Liver (tissue), 9 donors: ENCODE measurements around the gene THAP8. TPM values are rescaled to one million over a fixed set of nuclear protein-coding genes. Genes with fewer than 3 reads are reported as not detected.

ENCODE experiments used
- DNase-seq: peaks from one replicate; pipeline ENCODE4 v3.0.0-alpha.2; 2017; ENCODE audit warnings: low spot score
- H3K27ac ChIP-seq, 2 donors: one replicate each; pipeline ENCODE4 v1.7.0; 2013; ENCODE audit warnings: inconsistent platforms in 2 of 2, low read length in 2 of 2, control low read depth in 1 of 2, low read depth in 1 of 2, mild to moderate bottlenecking in 1 of 2
- H3K27me3 ChIP-seq, 4 donors: one replicate each; pipeline versions ENCODE4 v1.6.1 to v1.7.0; 2013; ENCODE audit warnings: low read length in 3 of 4, inconsistent platforms in 1 of 4, mild to moderate bottlenecking in 1 of 4, moderate library complexity in 1 of 4; ENCODE audit not compliant: control insufficient read depth in 4 of 4, insufficient read depth in 4 of 4
- H3K36me3 ChIP-seq, 4 donors: one replicate each; pipeline versions ENCODE4 v1.6.1 to v1.7.0; 2013; ENCODE audit warnings: low read length in 3 of 4, mild to moderate bottlenecking in 3 of 4, low read depth in 1 of 4, moderate library complexity in 1 of 4; ENCODE audit not compliant: control insufficient read depth in 4 of 4, insufficient read depth in 3 of 4
- H3K4me1 ChIP-seq, 4 donors: one replicate each; pipeline versions ENCODE4 v1.6.1 to v1.7.0; 2013; ENCODE audit warnings: low read length in 3 of 4, mild to moderate bottlenecking in 3 of 4, moderate library complexity in 1 of 4; ENCODE audit not compliant: control insufficient read depth in 4 of 4, insufficient read depth in 4 of 4
- H3K4me3 ChIP-seq, 3 donors: one replicate each; pipeline versions ENCODE4 v1.6.1 to v1.7.0; 2013; ENCODE audit warnings: low read length in 3 of 3, control low read depth in 1 of 3, low read depth in 1 of 3, mild to moderate bottlenecking in 1 of 3
- H3K9ac ChIP-seq, 2 donors: one replicate each; pipeline ENCODE4 v1.7.0; 2013; ENCODE audit warnings: low read length in 2 of 2, mild to moderate bottlenecking in 2 of 2, moderate library complexity in 2 of 2, control low read depth in 1 of 2, low read depth in 1 of 2
- H3K9me3 ChIP-seq, 4 donors: one replicate each; pipeline versions ENCODE4 v1.6.1 to v1.7.0; 2013; ENCODE audit warnings: low read length in 3 of 4; ENCODE audit not compliant: control insufficient read depth in 4 of 4
- CTCF ChIP-seq: fragments of 150-350 bp; IDR thresholded peaks from 2 replicates; pipeline ENCODE4 v1.5.1; 2017; ENCODE audit warnings: improper control_type of control experiment, low read depth, low read length; ENCODE audit not compliant: missing input control
- EGR1 ChIP-seq, 2 donors: IDR thresholded peaks; 2 replicates each; pipeline ENCODE4 v1.6.1; 2016 to 2018; ENCODE audit warnings: antibody characterized with exemption in 2 of 2, low read depth in 2 of 2
- FOXA1 ChIP-seq: IDR thresholded peaks from 2 replicates; pipeline ENCODE4 v1.6.1; 2016; ENCODE audit warnings: antibody characterized with exemption
- FOXA2 ChIP-seq: IDR thresholded peaks from 2 replicates; pipeline ENCODE4 v1.6.1; 2016; ENCODE audit warnings: antibody characterized with exemption
- GABPA ChIP-seq, 2 donors: IDR thresholded peaks in 1 of 2; conservative IDR thresholded peaks in 1 of 2; 2 replicates each; pipeline ENCODE4 v1.6.1; 2016; ENCODE audit warnings: antibody characterized with exemption in 2 of 2, mild to moderate bottlenecking in 1 of 2, moderate library complexity in 1 of 2
- HNF4A ChIP-seq, 2 donors: conservative IDR thresholded peaks; 2 replicates each; pipeline ENCODE4 v1.6.1; 2016; ENCODE audit warnings: antibody characterized with exemption in 2 of 2, mild to moderate bottlenecking in 2 of 2
- HNF4G ChIP-seq: IDR thresholded peaks from 2 replicates; pipeline ENCODE4 v1.6.1; 2016; ENCODE audit warnings: antibody characterized with exemption
- JUND ChIP-seq, 2 donors: IDR thresholded peaks; 2 replicates each; pipeline ENCODE4 v1.6.1; 2016; ENCODE audit warnings: antibody characterized with exemption in 2 of 2
- NR2F2 ChIP-seq: IDR thresholded peaks from 2 replicates; pipeline ENCODE4 v1.6.1; 2016; ENCODE audit warnings: antibody characterized with exemption
- RAD21 ChIP-seq, 2 donors: IDR thresholded peaks; 2 replicates each; pipeline ENCODE4 v1.6.1; 2016; ENCODE audit warnings: antibody characterized with exemption in 2 of 2, mild to moderate bottlenecking in 2 of 2
- RXRA ChIP-seq, 2 donors: IDR thresholded peaks; 2 replicates each; pipeline ENCODE4 v1.6.1; 2017 to 2018; ENCODE audit warnings: antibody characterized with exemption in 2 of 2, mild to moderate bottlenecking in 1 of 2
- SP1 ChIP-seq: IDR thresholded peaks from 2 replicates; pipeline ENCODE4 v1.6.1; 2018; ENCODE audit warnings: antibody characterized with exemption, mild to moderate bottlenecking
- TAF1 ChIP-seq: conservative IDR thresholded peaks from 2 replicates; pipeline ENCODE4 v1.6.1; 2016; ENCODE audit warnings: antibody characterized with exemption, mild to moderate bottlenecking
- YY1 ChIP-seq: IDR thresholded peaks from 2 replicates; pipeline ENCODE4 v1.6.1; 2016; ENCODE audit warnings: antibody characterized with exemption, mild to moderate bottlenecking
- WGBS: extraction: QIAGEN DNeasy Blood & Tissue Kit; methylation state at CpG from one replicate; pipeline ENCODE4 v1.1.7; 2013; 5-methylcytosine and 5-hydroxymethylcytosine counted together
- polyA plus RNA-seq, 2 donors: library from polyadenylated mRNA; stranded (reverse) in 1 of 2; unstranded in 1 of 2; fragments of 200-250 nt in 1 of 2; fragments of >200 nt in 1 of 2; fragmentation: Nextera tagmentation in 1 of 2; extraction: Ambion mirVana in 1 of 2; gene quantifications; one replicate each; pipeline versions ENCODE4 v1.2.1 to v1.2.3, GENCODE V29; 2013 to 2015
- total RNA-seq, 2 donors: library from RNA; depleted of rRNA; stranded (reverse); fragments of >200 nt; gene quantifications; one replicate each; pipeline ENCODE4 v1.2.3, GENCODE V29; 2014
- TF ChIP-seq, protein P1 (sequence below): IDR thresholded peaks from 2 replicates; pipeline ENCODE4 v1.6.1; 2016; ENCODE audit warnings: antibody characterized with exemption
- TF ChIP-seq, protein P2 (sequence below): IDR thresholded peaks from 2 replicates; pipeline ENCODE4 v1.6.1; 2016; ENCODE audit warnings: antibody characterized with exemption, mild to moderate bottlenecking
- TF ChIP-seq, protein P3 (sequence below): IDR thresholded peaks from 2 replicates; pipeline ENCODE4 v1.6.1; 2016; ENCODE audit warnings: antibody characterized with exemption
- donor health status: healthy.
- donor health status: healthy.
- donor health status: healthy.
- donor health status: healthy.
- donor health status: healthy.

THAP8 gene
- total and polyA plus RNA-seq, 4 donors, result 1.8 to 4.4 (median 3.3) TPM

GRCh38 chr19:36049080-36049698, 4.9 kb downstream of the THAP8 start:
- TF ChIP-seq FOXA2 (no peak), HNF4A (conservative IDR thresholded peaks at IDR 0.05) (no peak), EGR1 (IDR thresholded peaks at IDR 0.05; ENCODE audit: low read depth in 2 of 2) (no peak)
- Histone ChIP-seq H3K9ac (no peak overlapping the region), H3K4me1 (peaks cover 0 to 6% (median 1%) of the 10 kb centered on the region in 4 donors), H3K27me3 (no peaks in the 10 kb centered on the region), H3K27ac (no peak overlapping the region), H3K4me3 (no peak overlapping the region), H3K9me3 (no peaks in the 10 kb centered on the region), H3K36me3 (no peaks in the 10 kb centered on the region)
- 95% methylated on average over 4 of the region's 4 CpGs for WGBS
- no peak for DNase-seq

- no peak overlapping the region for H3K4me3 ChIP-seq
- TF ChIP-seq, protein P1, sequence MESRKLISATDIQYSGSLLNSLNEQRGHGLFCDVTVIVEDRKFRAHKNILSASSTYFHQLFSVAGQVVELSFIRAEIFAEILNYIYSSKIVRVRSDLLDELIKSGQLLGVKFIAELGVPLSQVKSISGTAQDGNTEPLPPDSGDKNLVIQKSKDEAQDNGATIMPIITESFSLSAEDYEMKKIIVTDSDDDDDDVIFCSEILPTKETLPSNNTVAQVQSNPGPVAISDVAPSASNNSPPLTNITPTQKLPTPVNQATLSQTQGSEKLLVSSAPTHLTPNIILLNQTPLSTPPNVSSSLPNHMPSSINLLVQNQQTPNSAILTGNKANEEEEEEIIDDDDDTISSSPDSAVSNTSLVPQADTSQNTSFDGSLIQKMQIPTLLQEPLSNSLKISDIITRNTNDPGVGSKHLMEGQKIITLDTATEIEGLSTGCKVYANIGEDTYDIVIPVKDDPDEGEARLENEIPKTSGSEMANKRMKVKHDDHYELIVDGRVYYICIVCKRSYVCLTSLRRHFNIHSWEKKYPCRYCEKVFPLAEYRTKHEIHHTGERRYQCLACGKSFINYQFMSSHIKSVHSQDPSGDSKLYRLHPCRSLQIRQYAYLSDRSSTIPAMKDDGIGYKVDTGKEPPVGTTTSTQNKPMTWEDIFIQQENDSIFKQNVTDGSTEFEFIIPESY, result no peak
- TF ChIP-seq TAF1 (no peak), FOXA1 (no peak), HNF4A (conservative IDR thresholded peaks at IDR 0.05) (no peak), SP1 (no peak), GABPA (IDR thresholded peaks at IDR 0.05 in 1 of 2, conservative IDR thresholded peaks at IDR 0.05 in 1 of 2) (no peak), JUND (IDR thresholded peaks at IDR 0.05) (no peak), HNF4G (no peak), NR2F2 (no peak), YY1 (no peak), FOXA2 (no peak), CTCF (no peak), EGR1 (IDR thresholded peaks at IDR 0.05; ENCODE audit: low read depth in 2 of 2) (no peak), RAD21 (IDR thresholded peaks at IDR 0.05) (no peak), RXRA (IDR thresholded peaks at IDR 0.05) (no peak)
- TF ChIP-seq, protein P2, sequence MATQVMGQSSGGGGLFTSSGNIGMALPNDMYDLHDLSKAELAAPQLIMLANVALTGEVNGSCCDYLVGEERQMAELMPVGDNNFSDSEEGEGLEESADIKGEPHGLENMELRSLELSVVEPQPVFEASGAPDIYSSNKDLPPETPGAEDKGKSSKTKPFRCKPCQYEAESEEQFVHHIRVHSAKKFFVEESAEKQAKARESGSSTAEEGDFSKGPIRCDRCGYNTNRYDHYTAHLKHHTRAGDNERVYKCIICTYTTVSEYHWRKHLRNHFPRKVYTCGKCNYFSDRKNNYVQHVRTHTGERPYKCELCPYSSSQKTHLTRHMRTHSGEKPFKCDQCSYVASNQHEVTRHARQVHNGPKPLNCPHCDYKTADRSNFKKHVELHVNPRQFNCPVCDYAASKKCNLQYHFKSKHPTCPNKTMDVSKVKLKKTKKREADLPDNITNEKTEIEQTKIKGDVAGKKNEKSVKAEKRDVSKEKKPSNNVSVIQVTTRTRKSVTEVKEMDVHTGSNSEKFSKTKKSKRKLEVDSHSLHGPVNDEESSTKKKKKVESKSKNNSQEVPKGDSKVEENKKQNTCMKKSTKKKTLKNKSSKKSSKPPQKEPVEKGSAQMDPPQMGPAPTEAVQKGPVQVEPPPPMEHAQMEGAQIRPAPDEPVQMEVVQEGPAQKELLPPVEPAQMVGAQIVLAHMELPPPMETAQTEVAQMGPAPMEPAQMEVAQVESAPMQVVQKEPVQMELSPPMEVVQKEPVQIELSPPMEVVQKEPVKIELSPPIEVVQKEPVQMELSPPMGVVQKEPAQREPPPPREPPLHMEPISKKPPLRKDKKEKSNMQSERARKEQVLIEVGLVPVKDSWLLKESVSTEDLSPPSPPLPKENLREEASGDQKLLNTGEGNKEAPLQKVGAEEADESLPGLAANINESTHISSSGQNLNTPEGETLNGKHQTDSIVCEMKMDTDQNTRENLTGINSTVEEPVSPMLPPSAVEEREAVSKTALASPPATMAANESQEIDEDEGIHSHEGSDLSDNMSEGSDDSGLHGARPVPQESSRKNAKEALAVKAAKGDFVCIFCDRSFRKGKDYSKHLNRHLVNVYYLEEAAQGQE, result no peak
- TF ChIP-seq, protein P3, sequence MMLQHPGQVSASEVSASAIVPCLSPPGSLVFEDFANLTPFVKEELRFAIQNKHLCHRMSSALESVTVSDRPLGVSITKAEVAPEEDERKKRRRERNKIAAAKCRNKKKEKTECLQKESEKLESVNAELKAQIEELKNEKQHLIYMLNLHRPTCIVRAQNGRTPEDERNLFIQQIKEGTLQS, result no peak
- no peak overlapping the region for H3K27ac ChIP-seq
- no peak overlapping the region for H3K9ac ChIP-seq
- H3K9me3 ChIP-seq, result no peaks in the 10 kb centered on the region
- no peaks in the 10 kb centered on the region for H3K27me3 ChIP-seq
- H3K4me1 ChIP-seq, result peaks cover 0 to 1% (median 0%) of the 10 kb centered on the region in 4 donors
- no peak for DNase-seq
- H3K36me3 ChIP-seq, result no peaks in the 10 kb centered on the region
These were observed 6.2 kb downstream of the THAP8 start for GRCh38 chr19:36047835-36048234.
